GM12878 (cell line): Measurements from ENCODE around the gene TCAF1. TPM values are rescaled to one million over a fixed set of nuclear protein-coding genes. Genes with fewer than 3 reads are reported as not detected.

Source experiments
- ASH2L ChIP-seq: fragments of 300-600, 200-600 bp; sonication (generic); IDR thresholded peaks from 2 replicates; pipeline ENCODE4 v1.6.1; 2017; ENCODE audit warnings: low read depth, mild to moderate bottlenecking, borderline replicate concordance
- CTCF ChIP-seq, 3 experiments: IDR thresholded peaks in 2 of 3; conservative IDR thresholded peaks in 1 of 3; 2 replicates each; pipeline ENCODE4 v1.5.1; 2011; ENCODE audit warnings: low read depth in 3 of 3, low read length in 3 of 3, mild to moderate bottlenecking in 3 of 3, control low read depth in 2 of 3, moderate library complexity in 2 of 3, inconsistent platforms in 1 of 3, mixed read lengths in 1 of 3; ENCODE audit not compliant: control insufficient read depth in 2 of 3, insufficient read depth in 1 of 3; ENCODE audit errors: extremely low read depth in 1 of 3
- EZH2 ChIP-seq: IDR thresholded peaks from 2 replicates; pipeline ENCODE4 v1.6.1; 2012; ENCODE audit warnings: low read depth, mild to moderate bottlenecking, control low read depth, inconsistent platforms, low read length, borderline replicate concordance; ENCODE audit not compliant: control insufficient read depth
- HDAC2 ChIP-seq: fragments of 200-600 bp; sonication (generic); IDR thresholded peaks from 2 replicates; pipeline ENCODE4 v1.6.1; 2017
- NR2C2 ChIP-seq: IDR thresholded peaks from 2 replicates; pipeline ENCODE4 v1.6.1; 2011; ENCODE audit warnings: borderline replicate concordance, low read depth; ENCODE audit not compliant: control insufficient read depth, insufficient read length
- RCOR1 ChIP-seq: conservative IDR thresholded peaks from 2 replicates; pipeline ENCODE4 v1.6.1; 2012; ENCODE audit warnings: low read depth, low read length, improper control_type of control experiment
- SKIL ChIP-seq: fragments of 450-650 bp; IDR thresholded peaks from 2 replicates; pipeline ENCODE4 v1.6.1; 2017; ENCODE audit warnings: mild to moderate bottlenecking, low read depth, inconsistent platforms; ENCODE audit not compliant: poor library complexity, severe bottlenecking
- SPI1 ChIP-seq: IDR thresholded peaks from 2 replicates; pipeline ENCODE4 v1.6.1; 2011; ENCODE audit warnings: low read depth, mild to moderate bottlenecking, low read length, moderate library complexity, borderline replicate concordance; ENCODE audit not compliant: insufficient read depth
- STAT1 ChIP-seq: fragments of 450-650 bp; conservative IDR thresholded peaks from 2 replicates; pipeline ENCODE4 v1.6.1; 2014; ENCODE audit warnings: antibody characterized with exemption, mild to moderate bottlenecking
- ZBTB4 ChIP-seq: fragments of 450-650 bp; formaldehyde crosslinking; IDR thresholded peaks from 2 replicates; pipeline ENCODE4 v1.4.0; 2022; ENCODE audit warnings: mild to moderate bottlenecking, moderate library complexity
- ZZZ3 ChIP-seq: IDR thresholded peaks from 2 replicates; pipeline ENCODE4 v1.6.1; 2011; ENCODE audit warnings: low read depth; ENCODE audit not compliant: control insufficient read depth, insufficient read length
- polyA plus RNA-seq, 11 experiments: library from polyadenylated mRNA; depleted of rRNA in 4 of 11; unstranded in 6 of 11; stranded (reverse) in 5 of 11; fragments of >200 nt; fragmentation: Nextera tagmentation in 4 of 11; fragmentation: Illumina TruSeq in 1 of 11; extraction: Ambion mirVana in 4 of 11; extraction: Trizol in 1 of 11; gene quantifications; 1 replicate in 1 of 11; 2 replicates in 10 of 11; pipeline versions ENCODE4 v1.2.1 to v1.2.3, GENCODE V29; 2011 to 2016; ENCODE audit warnings: inconsistent platforms in 2 of 11, missing spikeins in 2 of 11, low read depth in 1 of 11
- total RNA-seq, 4 experiments: library from RNA; depleted of rRNA in 3 of 4; stranded (reverse); fragments of >200 nt in 3 of 4; fragmentation: Illumina TruSeq in 1 of 4; extraction: Trizol in 1 of 4; gene quantifications; 2 replicates each; pipeline versions ENCODE4 v1.2.1 to v1.2.3, GENCODE V29; 2013 to 2021
- TF ChIP-seq, protein P1 (sequence below): fragments of 450-650 bp; IDR thresholded peaks from 2 replicates; pipeline ENCODE4 v1.6.1; 2016; ENCODE audit warnings: mild to moderate bottlenecking, moderate library complexity, borderline replicate concordance

The TCAF1 gene
- total and polyA plus RNA-seq, 10 of the 15 experiments (the other 5 are each of a cell fraction or from before 2014, with no cell fraction given), result 2.2 to 16.3 (median 8.0) TPM

GRCh38 chr7:143892527-143893300 lies 9.3 kb downstream of the TCAF1 start (continued):
- TF ChIP-seq, protein P1, sequence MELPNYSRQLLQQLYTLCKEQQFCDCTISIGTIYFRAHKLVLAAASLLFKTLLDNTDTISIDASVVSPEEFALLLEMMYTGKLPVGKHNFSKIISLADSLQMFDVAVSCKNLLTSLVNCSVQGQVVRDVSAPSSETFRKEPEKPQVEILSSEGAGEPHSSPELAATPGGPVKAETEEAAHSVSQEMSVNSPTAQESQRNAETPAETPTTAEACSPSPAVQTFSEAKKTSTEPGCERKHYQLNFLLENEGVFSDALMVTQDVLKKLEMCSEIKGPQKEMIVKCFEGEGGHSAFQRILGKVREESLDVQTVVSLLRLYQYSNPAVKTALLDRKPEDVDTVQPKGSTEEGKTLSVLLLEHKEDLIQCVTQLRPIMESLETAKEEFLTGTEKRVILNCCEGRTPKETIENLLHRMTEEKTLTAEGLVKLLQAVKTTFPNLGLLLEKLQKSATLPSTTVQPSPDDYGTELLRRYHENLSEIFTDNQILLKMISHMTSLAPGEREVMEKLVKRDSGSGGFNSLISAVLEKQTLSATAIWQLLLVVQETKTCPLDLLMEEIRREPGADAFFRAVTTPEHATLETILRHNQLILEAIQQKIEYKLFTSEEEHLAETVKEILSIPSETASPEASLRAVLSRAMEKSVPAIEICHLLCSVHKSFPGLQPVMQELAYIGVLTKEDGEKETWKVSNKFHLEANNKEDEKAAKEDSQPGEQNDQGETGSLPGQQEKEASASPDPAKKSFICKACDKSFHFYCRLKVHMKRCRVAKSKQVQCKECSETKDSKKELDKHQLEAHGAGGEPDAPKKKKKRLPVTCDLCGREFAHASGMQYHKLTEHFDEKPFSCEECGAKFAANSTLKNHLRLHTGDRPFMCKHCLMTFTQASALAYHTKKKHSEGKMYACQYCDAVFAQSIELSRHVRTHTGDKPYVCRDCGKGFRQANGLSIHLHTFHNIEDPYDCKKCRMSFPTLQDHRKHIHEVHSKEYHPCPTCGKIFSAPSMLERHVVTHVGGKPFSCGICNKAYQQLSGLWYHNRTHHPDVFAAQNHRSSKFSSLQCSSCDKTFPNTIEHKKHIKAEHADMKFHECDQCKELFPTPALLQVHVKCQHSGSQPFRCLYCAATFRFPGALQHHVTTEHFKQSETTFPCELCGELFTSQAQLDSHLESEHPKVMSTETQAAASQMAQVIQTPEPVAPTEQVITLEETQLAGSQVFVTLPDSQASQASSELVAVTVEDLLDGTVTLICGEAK, result no peak
- TF ChIP-seq ZZZ3, result no peak
- peak; percentile 49 to 60 (median 51); a peak in 5 of 6 replicates for TF ChIP-seq CTCF (IDR thresholded peaks at IDR 0.05 in 2 of 3, conservative IDR thresholded peaks at IDR 0.05 in 1 of 3; ENCODE audit: control insufficient read depth in 2 of 3, extremely low read depth in 1 of 3, insufficient read depth in 1 of 3, low read depth in 3 of 3, low read length in 3 of 3)
- no peak for TF ChIP-seq HDAC2
- TF ChIP-seq ZBTB4 (CRISPR knock-in tag), result no peak
- TF ChIP-seq EZH2, result no peak
- no peak for TF ChIP-seq ASH2L
- no peak for TF ChIP-seq NR2C2
- peak; percentile 22; the same call in 1 of the 2 replicates for TF ChIP-seq SPI1
- TF ChIP-seq RCOR1, result no peak
- no peak for TF ChIP-seq SKIL
- no peak for TF ChIP-seq STAT1
